ENCODE results near the gene SLC22A3.

SLC22A3 gene

DNA sequence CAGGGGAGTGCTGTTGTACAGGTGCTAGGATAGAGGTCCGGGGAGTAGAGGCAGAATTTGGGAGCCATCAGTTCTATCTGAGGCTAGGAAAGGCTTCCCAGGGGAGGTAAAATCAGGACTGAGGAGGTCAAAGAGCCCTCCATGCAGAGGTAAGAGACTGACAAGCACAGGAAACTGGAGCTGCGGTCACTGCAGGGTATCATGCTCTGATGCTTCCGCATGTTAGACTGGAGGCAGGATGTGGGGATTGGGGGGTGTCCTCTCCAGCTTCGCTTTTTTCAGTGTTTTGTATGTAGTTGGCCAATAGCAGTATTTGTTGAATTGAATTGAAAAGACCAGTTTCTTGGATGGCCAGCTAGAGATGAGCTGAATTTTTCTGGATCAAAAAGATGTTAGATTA lies 87.8 kb downstream of the SLC22A3 start:
- ChIA-PET POLR2A (ENCODE audit: low non-redundant PET) (no interaction called here), CTCF (no interaction called here)
- DNase-seq (ENCODE audit: low spot score): no peak
- no peak overlapping the region for H3K27ac ChIP-seq
- TF ChIP-seq, protein P1, sequence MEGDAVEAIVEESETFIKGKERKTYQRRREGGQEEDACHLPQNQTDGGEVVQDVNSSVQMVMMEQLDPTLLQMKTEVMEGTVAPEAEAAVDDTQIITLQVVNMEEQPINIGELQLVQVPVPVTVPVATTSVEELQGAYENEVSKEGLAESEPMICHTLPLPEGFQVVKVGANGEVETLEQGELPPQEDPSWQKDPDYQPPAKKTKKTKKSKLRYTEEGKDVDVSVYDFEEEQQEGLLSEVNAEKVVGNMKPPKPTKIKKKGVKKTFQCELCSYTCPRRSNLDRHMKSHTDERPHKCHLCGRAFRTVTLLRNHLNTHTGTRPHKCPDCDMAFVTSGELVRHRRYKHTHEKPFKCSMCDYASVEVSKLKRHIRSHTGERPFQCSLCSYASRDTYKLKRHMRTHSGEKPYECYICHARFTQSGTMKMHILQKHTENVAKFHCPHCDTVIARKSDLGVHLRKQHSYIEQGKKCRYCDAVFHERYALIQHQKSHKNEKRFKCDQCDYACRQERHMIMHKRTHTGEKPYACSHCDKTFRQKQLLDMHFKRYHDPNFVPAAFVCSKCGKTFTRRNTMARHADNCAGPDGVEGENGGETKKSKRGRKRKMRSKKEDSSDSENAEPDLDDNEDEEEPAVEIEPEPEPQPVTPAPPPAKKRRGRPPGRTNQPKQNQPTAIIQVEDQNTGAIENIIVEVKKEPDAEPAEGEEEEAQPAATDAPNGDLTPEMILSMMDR (conservative IDR thresholded peaks at IDR 0.05; ENCODE audit: low read depth): no peak

- ChIA-PET POLR2A (ENCODE audit: low non-redundant PET) (no interaction called here), CTCF (interaction anchor here (0.6 to 0.7 kb wide), 3 partner anchors 18 to 163 kb away, joined by 6 read pairs; no protein-coding TSS in a partner anchor)
- no peak overlapping the region for H3K27ac ChIP-seq
- TF ChIP-seq, protein P1 (conservative IDR thresholded peaks at IDR 0.05; ENCODE audit: low read depth): no peak
- DNase-seq (ENCODE audit: low spot score): no peak
These were observed 89.0 kb downstream of the SLC22A3 start for GRCh38 chr6:160437154-160437553.

DNA sequence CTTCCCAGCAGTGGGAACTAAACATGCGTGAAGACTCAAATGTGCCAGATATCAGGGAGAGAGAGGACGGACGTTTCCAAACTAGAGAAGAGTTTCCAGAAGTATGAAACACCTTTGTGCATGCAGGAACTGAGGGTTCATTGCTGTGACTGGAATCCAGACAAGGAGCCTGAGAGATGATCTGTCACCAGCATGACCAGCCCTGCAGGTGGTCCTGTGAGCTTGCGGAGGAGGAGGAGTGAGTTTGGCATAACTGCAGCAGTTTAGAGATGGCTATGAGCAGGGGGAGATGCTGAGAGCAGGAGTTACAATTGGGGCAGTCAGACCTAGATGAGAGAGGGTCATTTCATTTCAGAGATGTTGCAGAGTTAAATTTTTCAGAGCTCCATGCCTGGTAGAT lies 89.6 kb downstream of the SLC22A3 start:
- ChIA-PET CTCF (interaction anchor here (0.6 kb wide), 1 partner anchor 17 kb away, joined by 6 read pairs; no protein-coding TSS in a partner anchor), POLR2A (ENCODE audit: low non-redundant PET) (no interaction called here)
- H3K27ac ChIP-seq: no peak overlapping the region
- DNase-seq (ENCODE audit: low spot score): no peak
- TF ChIP-seq, protein P1 (conservative IDR thresholded peaks at IDR 0.05; ENCODE audit: low read depth): no peak

- TF ChIP-seq, protein P1 (conservative IDR thresholded peaks at IDR 0.05; ENCODE audit: low read depth): no peak
- DNase-seq (ENCODE audit: low spot score): no peak
- ChIA-PET POLR2A (ENCODE audit: low non-redundant PET) (no interaction called here), CTCF (no interaction called here)
- H3K27ac ChIP-seq: no peak overlapping the region
These were observed 90.3 kb downstream of the SLC22A3 start for GRCh38 chr6:160438481-160438880.

DNA sequence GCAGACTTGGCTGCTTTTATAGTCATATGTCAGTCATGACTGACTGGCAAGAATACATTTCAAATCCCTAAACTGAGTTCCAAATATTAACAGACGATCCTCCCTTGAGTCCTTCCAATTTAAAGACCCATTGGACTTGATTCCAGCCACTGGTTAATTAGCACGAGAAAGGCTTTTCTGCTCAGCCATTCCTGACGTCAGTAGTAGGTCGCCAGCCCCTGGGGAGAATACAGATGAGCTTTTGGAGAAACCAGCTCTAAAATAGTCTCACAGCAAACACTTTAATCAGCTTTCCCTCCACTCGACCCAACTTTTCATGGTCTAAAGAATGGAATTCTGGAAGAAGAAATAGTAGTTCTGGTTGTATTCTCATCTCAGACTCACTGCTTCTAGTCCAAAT lies 91.6 kb downstream of the SLC22A3 start:
- POLR2A ChIA-PET (ENCODE audit: low non-redundant PET): no interaction called here
- TF ChIP-seq, protein P1 (conservative IDR thresholded peaks at IDR 0.05; ENCODE audit: low read depth): no peak
- no peak for DNase-seq (ENCODE audit: low spot score)
- H3K27ac ChIP-seq: no peak overlapping the region
- CTCF ChIA-PET: no interaction called here

DNA sequence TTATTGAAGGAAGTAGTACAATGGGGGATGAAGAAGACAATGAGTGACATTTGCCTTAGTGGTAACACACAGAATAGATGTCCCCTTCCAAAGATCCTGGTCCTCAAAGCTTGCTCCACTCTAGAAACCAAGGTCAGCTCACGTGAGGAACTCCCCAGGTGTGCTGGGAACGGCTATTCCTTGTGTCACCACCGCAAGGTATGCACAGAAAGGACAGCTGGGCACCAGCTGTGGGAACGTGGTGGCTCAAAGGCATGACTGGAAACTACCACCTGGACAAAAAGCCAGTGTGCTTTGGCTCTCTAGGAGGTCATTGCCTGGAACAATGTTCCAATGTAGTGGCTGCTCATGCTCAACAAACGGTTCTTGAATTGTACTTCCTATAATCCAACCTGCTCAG lies 94.0 kb downstream of the SLC22A3 start:
- ChIA-PET CTCF (no interaction called here), POLR2A (ENCODE audit: low non-redundant PET) (no interaction called here)
- DNase-seq (ENCODE audit: low spot score): no peak
- H3K27ac ChIP-seq: no peak overlapping the region
- TF ChIP-seq, protein P1 (conservative IDR thresholded peaks at IDR 0.05; ENCODE audit: low read depth): no peak

GRCh38 chr6:160445130-160445529 lies 97.0 kb downstream of the SLC22A3 start:
- H3K27ac ChIP-seq: no peak overlapping the region
- DNase-seq (ENCODE audit: low spot score): no peak
- CTCF ChIA-PET: no interaction called here
- POLR2A ChIA-PET (ENCODE audit: low non-redundant PET): no interaction called here
- TF ChIP-seq, protein P1 (conservative IDR thresholded peaks at IDR 0.05; ENCODE audit: low read depth): no peak

Data from RWPE1 (cell line).